GM23338 (cell line): Measurements from ENCODE around the gene ZMAT5. TPM values are rescaled to one million over a fixed set of nuclear protein-coding genes. Genes with fewer than 3 reads are reported as not detected.

Source experiments
- ATAC-seq: fragments of 200-7000 bp; cut with Tn5 transposase; 3 replicates; pipeline ENCODE4 v1.9.1; 2020
- DNase-seq: peaks from one replicate; pipeline ENCODE4 v3.0.0-alpha.2; 2015; ENCODE audit warnings: low spot score
- H2AFZ ChIP-seq: fragments of 200-600 bp; sonication (generic); 2 replicates; pipeline ENCODE4 v1.8.0; 2016; ENCODE audit warnings: antibody characterized with exemption, mild to moderate bottlenecking, moderate library complexity
- H3F3A ChIP-seq: fragments of 200-600 bp; sonication (generic); replicated peaks from 2 replicates; pipeline ENCODE4 v1.8.0; 2017; ENCODE audit warnings: antibody characterized with exemption, mixed run types, low read depth
- H3K27ac ChIP-seq: fragments of 200-600 bp; sonication (generic); 2 replicates; pipeline ENCODE4 v1.6.1; 2016; ENCODE audit warnings: low read depth
- H3K27me3 ChIP-seq: fragments of 200-600 bp; sonication (generic); 2 replicates; pipeline ENCODE4 v1.8.0; 2016; ENCODE audit warnings: mild to moderate bottlenecking, mixed run types, moderate library complexity; ENCODE audit not compliant: insufficient read depth
- H3K36me3 ChIP-seq: fragments of 200-600 bp; sonication (generic); 2 replicates; pipeline ENCODE4 v1.8.0; 2016; ENCODE audit warnings: mild to moderate bottlenecking; ENCODE audit not compliant: insufficient read depth
- H3K4me1 ChIP-seq: fragments of 200-600 bp; sonication (generic); 2 replicates; pipeline ENCODE4 v1.8.0; 2016; ENCODE audit warnings: mild to moderate bottlenecking, moderate library complexity; ENCODE audit not compliant: insufficient read depth
- H3K4me2 ChIP-seq: fragments of 200-600 bp; sonication (generic); 2 replicates; pipeline ENCODE4 v1.7.1; 2017; ENCODE audit warnings: mixed run types
- H3K4me3 ChIP-seq: fragments of 200-600 bp; sonication (generic); 2 replicates; pipeline ENCODE4 v1.6.1; 2016; ENCODE audit warnings: mixed run types
- H3K79me2 ChIP-seq: fragments of 200-600 bp; sonication (generic); replicated peaks from 2 replicates; pipeline ENCODE4 v1.8.0; 2017; ENCODE audit warnings: mild to moderate bottlenecking; ENCODE audit not compliant: insufficient read depth
- H3K9me2 ChIP-seq: fragments of 200-600 bp; sonication (generic); 2 replicates; pipeline ENCODE4 v1.8.0; 2017; ENCODE audit not compliant: insufficient read depth
- H4K20me1 ChIP-seq: fragments of 200-600 bp; sonication (generic); replicated peaks from 2 replicates; pipeline ENCODE4 v1.8.0; 2017; ENCODE audit warnings: mild to moderate bottlenecking; ENCODE audit not compliant: insufficient read depth
- H3K27ac Mint-ChIP-seq: 2 replicates; pipeline ENCODE4 v1.8.0; 2020; ENCODE audit warnings: inconsistent platforms, mild to moderate bottlenecking, moderate library complexity, mixed read lengths
- H3K27me3 Mint-ChIP-seq: 3 replicates; pipeline ENCODE4 v1.8.0; 2022; ENCODE audit warnings: low read depth, mild to moderate bottlenecking, moderate library complexity, mixed read lengths, inconsistent platforms; ENCODE audit not compliant: insufficient read depth, poor library complexity
- H3K36me3 Mint-ChIP-seq: 3 replicates; pipeline ENCODE4 v1.8.0; 2021; ENCODE audit warnings: low read depth, mild to moderate bottlenecking, inconsistent platforms, moderate library complexity, mixed read lengths
- H3K4me1 Mint-ChIP-seq: 3 replicates; pipeline ENCODE4 v1.8.0; 2020; ENCODE audit warnings: mild to moderate bottlenecking, inconsistent platforms, mixed read lengths
- H3K4me3 Mint-ChIP-seq: 3 replicates; pipeline ENCODE4 v1.8.0; 2021; ENCODE audit warnings: moderate library complexity, mild to moderate bottlenecking, inconsistent platforms, mixed read lengths
- H3K9me3 Mint-ChIP-seq: 3 replicates; pipeline ENCODE4 v1.8.0; 2020; ENCODE audit warnings: moderate library complexity, mild to moderate bottlenecking, inconsistent platforms, mixed read lengths
- EZH2 ChIP-seq: fragments of 200-600 bp; sonication (generic); IDR thresholded peaks from one replicate; pipeline ENCODE4 v1.8.0; 2017; ENCODE audit warnings: antibody characterized with exemption, mild to moderate bottlenecking, low read depth; ENCODE audit not compliant: unreplicated experiment
- polyA plus RNA-seq: library from polyadenylated mRNA; unstranded; fragments of >200 nt; fragmentation: Nextera tagmentation; extraction: Ambion mirVana; gene quantifications from 2 replicates; pipeline ENCODE4 v1.2.1, GENCODE V29; 2016
- total RNA-seq: library from RNA; depleted of rRNA; stranded (reverse); fragments of >200 nt; shearing (Covaris generic); gene quantifications from 2 replicates; pipeline ENCODE4 v1.2.3, GENCODE V29; 2014
- TF ChIP-seq, protein P1 (sequence below): IDR thresholded peaks from one replicate; pipeline ENCODE4 v1.6.1; 2018; ENCODE audit warnings: antibody characterized with exemption; ENCODE audit not compliant: unreplicated experiment
- TF ChIP-seq, protein P2 (sequence below): fragments of 250-450 bp; sonication (Bioruptor Pico); IDR thresholded peaks from 2 replicates; pipeline ENCODE4 v1.5.0; 2020; ENCODE audit warnings: mild to moderate bottlenecking, moderate library complexity

ZMAT5 gene
- total and polyA plus RNA-seq, 2 experiments from 2014 or later: 14.6 to 25.4 TPM

DNA sequence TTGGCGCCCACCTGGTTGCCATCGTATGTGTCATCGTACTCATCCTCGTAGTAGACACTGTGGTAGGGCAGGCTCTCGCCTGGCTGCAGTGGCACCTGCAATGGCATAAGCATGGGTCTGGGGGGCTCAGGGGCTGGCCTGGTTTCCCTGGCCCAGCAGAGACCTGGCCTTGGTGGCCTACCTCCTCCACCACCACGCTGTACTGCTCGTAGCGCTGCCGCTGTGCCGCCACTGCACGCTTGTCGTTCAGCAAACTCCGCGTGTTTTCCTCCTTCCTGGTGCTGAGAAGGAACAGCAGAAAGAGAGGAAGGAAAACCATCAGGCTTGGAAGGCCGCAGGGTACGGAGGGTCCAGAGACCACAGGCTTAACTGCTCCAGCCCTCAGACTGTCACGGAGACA is 26.6 kb upstream of the ZMAT5 start (continued):
- TF ChIP-seq, protein P1, sequence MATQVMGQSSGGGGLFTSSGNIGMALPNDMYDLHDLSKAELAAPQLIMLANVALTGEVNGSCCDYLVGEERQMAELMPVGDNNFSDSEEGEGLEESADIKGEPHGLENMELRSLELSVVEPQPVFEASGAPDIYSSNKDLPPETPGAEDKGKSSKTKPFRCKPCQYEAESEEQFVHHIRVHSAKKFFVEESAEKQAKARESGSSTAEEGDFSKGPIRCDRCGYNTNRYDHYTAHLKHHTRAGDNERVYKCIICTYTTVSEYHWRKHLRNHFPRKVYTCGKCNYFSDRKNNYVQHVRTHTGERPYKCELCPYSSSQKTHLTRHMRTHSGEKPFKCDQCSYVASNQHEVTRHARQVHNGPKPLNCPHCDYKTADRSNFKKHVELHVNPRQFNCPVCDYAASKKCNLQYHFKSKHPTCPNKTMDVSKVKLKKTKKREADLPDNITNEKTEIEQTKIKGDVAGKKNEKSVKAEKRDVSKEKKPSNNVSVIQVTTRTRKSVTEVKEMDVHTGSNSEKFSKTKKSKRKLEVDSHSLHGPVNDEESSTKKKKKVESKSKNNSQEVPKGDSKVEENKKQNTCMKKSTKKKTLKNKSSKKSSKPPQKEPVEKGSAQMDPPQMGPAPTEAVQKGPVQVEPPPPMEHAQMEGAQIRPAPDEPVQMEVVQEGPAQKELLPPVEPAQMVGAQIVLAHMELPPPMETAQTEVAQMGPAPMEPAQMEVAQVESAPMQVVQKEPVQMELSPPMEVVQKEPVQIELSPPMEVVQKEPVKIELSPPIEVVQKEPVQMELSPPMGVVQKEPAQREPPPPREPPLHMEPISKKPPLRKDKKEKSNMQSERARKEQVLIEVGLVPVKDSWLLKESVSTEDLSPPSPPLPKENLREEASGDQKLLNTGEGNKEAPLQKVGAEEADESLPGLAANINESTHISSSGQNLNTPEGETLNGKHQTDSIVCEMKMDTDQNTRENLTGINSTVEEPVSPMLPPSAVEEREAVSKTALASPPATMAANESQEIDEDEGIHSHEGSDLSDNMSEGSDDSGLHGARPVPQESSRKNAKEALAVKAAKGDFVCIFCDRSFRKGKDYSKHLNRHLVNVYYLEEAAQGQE: no peak

DNA sequence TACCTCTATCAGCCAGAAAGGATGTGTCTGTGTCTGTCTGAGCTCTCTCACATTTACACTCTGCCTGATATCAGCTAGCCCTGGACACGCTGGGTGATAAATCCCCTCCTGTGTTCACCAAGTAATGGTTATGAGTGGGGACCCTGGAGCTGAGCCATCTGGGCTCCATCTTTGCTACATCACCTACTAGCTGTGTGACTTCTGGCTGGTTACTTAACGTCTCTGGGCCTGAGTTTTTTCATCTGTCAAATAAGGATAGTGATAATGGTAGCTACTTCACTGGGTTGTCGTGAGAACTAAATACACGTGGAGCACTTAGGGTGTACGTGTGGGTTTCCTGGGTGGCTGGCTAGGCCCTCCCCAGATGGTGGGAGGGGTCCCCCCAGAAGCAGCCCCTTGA is 23.3 kb upstream of the ZMAT5 start:
- TF ChIP-seq EZH2: no peak
- TF ChIP-seq, protein P2, sequence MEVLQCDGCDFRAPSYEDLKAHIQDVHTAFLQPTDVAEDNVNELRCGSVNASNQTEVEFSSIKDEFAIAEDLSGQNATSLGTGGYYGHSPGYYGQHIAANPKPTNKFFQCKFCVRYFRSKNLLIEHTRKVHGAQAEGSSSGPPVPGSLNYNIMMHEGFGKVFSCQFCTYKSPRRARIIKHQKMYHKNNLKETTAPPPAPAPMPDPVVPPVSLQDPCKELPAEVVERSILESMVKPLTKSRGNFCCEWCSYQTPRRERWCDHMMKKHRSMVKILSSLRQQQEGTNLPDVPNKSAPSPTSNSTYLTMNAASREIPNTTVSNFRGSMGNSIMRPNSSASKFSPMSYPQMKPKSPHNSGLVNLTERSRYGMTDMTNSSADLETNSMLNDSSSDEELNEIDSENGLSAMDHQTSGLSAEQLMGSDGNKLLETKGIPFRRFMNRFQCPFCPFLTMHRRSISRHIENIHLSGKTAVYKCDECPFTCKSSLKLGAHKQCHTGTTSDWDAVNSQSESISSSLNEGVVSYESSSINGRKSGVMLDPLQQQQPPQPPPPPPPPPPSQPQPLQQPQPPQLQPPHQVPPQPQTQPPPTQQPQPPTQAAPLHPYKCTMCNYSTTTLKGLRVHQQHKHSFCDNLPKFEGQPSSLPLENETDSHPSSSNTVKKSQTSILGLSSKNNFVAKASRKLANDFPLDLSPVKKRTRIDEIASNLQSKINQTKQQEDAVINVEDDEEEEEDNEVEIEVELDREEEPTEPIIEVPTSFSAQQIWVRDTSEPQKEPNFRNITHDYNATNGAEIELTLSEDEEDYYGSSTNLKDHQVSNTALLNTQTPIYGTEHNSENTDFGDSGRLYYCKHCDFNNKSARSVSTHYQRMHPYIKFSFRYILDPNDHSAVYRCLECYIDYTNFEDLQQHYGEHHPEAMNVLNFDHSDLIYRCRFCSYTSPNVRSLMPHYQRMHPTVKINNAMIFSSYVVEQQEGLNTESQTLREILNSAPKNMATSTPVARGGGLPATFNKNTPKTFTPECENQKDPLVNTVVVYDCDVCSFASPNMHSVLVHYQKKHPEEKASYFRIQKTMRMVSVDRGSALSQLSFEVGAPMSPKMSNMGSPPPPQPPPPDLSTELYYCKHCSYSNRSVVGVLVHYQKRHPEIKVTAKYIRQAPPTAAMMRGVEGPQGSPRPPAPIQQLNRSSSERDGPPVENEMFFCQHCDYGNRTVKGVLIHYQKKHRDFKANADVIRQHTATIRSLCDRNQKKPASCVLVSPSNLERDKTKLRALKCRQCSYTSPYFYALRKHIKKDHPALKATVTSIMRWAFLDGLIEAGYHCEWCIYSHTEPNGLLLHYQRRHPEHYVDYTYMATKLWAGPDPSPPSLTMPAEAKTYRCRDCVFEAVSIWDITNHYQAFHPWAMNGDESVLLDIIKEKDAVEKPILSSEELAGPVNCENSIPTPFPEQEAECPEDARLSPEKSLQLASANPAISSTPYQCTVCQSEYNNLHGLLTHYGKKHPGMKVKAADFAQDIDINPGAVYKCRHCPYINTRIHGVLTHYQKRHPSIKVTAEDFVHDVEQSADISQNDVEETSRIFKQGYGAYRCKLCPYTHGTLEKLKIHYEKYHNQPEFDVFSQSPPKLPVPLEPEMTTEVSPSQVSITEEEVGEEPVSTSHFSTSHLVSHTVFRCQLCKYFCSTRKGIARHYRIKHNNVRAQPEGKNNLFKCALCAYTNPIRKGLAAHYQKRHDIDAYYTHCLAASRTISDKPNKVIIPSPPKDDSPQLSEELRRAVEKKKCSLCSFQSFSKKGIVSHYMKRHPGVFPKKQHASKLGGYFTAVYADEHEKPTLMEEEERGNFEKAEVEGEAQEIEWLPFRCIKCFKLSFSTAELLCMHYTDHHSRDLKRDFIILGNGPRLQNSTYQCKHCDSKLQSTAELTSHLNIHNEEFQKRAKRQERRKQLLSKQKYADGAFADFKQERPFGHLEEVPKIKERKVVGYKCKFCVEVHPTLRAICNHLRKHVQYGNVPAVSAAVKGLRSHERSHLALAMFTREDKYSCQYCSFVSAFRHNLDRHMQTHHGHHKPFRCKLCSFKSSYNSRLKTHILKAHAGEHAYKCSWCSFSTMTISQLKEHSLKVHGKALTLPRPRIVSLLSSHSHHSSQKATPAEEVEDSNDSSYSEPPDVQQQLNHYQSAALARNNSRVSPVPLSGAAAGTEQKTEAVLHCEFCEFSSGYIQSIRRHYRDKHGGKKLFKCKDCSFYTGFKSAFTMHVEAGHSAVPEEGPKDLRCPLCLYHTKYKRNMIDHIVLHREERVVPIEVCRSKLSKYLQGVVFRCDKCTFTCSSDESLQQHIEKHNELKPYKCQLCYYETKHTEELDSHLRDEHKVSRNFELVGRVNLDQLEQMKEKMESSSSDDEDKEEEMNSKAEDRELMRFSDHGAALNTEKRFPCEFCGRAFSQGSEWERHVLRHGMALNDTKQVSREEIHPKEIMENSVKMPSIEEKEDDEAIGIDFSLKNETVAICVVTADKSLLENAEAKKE (CRISPR knock-in tag): no peak
- ATAC-seq: no peak
- Histone ChIP-seq H3K27ac (no peak overlapping the region), H3K4me3 (no peak overlapping the region), H3K27me3 (no peaks in the 10 kb centered on the region), H3K4me2 (no peak overlapping the region), H3K9me2 (no peaks in the 10 kb centered on the region), H3F3A (no peaks in the 10 kb centered on the region), H3K79me2 (no peaks in the 10 kb centered on the region), H4K20me1 (no peaks in the 10 kb centered on the region), H3K36me3 (no peaks in the 10 kb centered on the region; the same call in 1 of the 2 replicates), H3K4me1 (no peaks in the 10 kb centered on the region), H2AFZ (no peak overlapping the region)
- peaks cover 6% of the 10 kb centered on the region for H3K27me3 Mint-ChIP-seq
- peaks cover 7% of the 10 kb centered on the region for H3K4me1 Mint-ChIP-seq
- no peak overlapping the region for H3K4me3 Mint-ChIP-seq
- no peak overlapping the region for H3K27ac Mint-ChIP-seq
- peaks cover 17% of the 10 kb centered on the region for H3K36me3 Mint-ChIP-seq
- H3K9me3 Mint-ChIP-seq: no peaks in the 10 kb centered on the region
- no peak for DNase-seq
